Right lobe of liver (tissue), 6 donors: ENCODE results near the gene MAPKAPK2. TPM values are rescaled to one million over a fixed set of nuclear protein-coding genes. Genes with fewer than 3 reads are reported as not detected.
"Not testable (repeated sequence)": the region's sequence is repeated elsewhere in the genome, so short reads cannot be mapped to it uniquely, and the experiment has no call there.

Experiments
- ATAC-seq, 4 donors: fragments of 200-7000 bp; cut with Tn5 transposase; one replicate each; pipeline ENCODE4 v1.9.1; 2020; ENCODE audit warnings: mild to moderate bottlenecking in 4 of 4, moderate library complexity in 4 of 4
- DNase-seq, 3 donors: peaks; one replicate each; pipeline ENCODE4 v3.0.0-alpha.2; 2020
- H3K27ac ChIP-seq, 3 donors: fragments of 200-600 bp; one replicate each; pipeline ENCODE4 v1.8.0; 2022
- H3K27me3 ChIP-seq, 2 donors: fragments of 200-600 bp; one replicate each; pipeline ENCODE4 v1.8.0; 2022
- H3K36me3 ChIP-seq, 4 donors: fragments of 200-600 bp; sonication (generic) in 1 of 4; one replicate each; pipeline versions ENCODE4 v1.5.1 to v1.8.0; 2017 to 2022; ENCODE audit warnings: control low read depth in 1 of 4
- H3K4me1 ChIP-seq, 4 donors: fragments of 200-600 bp; sonication (generic) in 1 of 4; one replicate each; pipeline versions ENCODE4 v1.5.1 to v1.8.0; 2017 to 2022; ENCODE audit warnings: control low read depth in 1 of 4
- H3K4me3 ChIP-seq, 3 donors: fragments of 200-600 bp; one replicate each; pipeline ENCODE4 v1.8.0; 2022
- H3K9me3 ChIP-seq, 4 donors: fragments of 200-600 bp; sonication (generic) in 1 of 4; one replicate each; pipeline versions ENCODE4 v1.5.1 to v1.8.0; 2017 to 2022; ENCODE audit warnings: control low read depth in 1 of 4
- POLR2A ChIP-seq: fragments of 450-650 bp; IDR thresholded peaks from one replicate; pipeline ENCODE4 v1.6.1; 2017; ENCODE audit warnings: antibody characterized with exemption, mild to moderate bottlenecking
- WGBS: methylation state at CpG from one replicate; pipeline ENCODE4 v1.1.6; 2018; ENCODE audit warnings: low coverage, low lambda C conversion rate; ENCODE audit not compliant: insufficient coverage; ENCODE audit errors: missing lambda C conversion rate; 5-methylcytosine and 5-hydroxymethylcytosine counted together
- intact Hi-C, 2 donors: fragments of 100-400 bp; cut with DNase I; formaldehyde crosslinking; loops; one replicate each; pipeline versions ENCODE4 v1.11.2 to v1.14.1; 2022
- small RNA-seq, 2 experiments: library from RNA; depleted of rRNA; stranded (forward); fragments of <200 nt; gene quantifications; one replicate each; pipeline ENCODE3, GENCODE V24; 2016
- total RNA-seq, 6 experiments: library from RNA; depleted of rRNA in 2 of 6; stranded (reverse); fragments of >200 nt in 2 of 6; fragmentation: NEBNext Ultra II Directional in 3 of 6; extraction: Animal tissue kit (Norgen Biotek cat#: 25700) in 3 of 6; gene quantifications; one replicate each; pipeline versions ENCODE4 v1.1.0 to v1.2.4, GENCODE V29; 2016 to 2023
- TF ChIP-seq, protein P1 (sequence below), 4 donors: fragments of 200-600 bp in 3 of 4; fragments of 450-650 bp in 1 of 4; IDR thresholded peaks; one replicate each; pipeline versions ENCODE4 v1.5.1 to v1.8.0; 2016 to 2022; ENCODE audit warnings: antibody characterized with exemption in 4 of 4, mild to moderate bottlenecking in 2 of 4
- donor health status: DM: no; HTN: yes; CAD: no.
- donor health status: DM: no; HTN: no; CAD: no.
- donor health status: DM: no; HTN: no; CAD: no.
- donor health status: DM: no; HTN: yes; CAD: no.
- donor health status: DM: no; HTN: yes; CAD: no.

The MAPKAPK2 gene
- total RNA-seq, 6 experiments from 2014 or later = 25.6 to 46.6 (median 34.0) TPM

GRCh38 chr1:206778031-206778430, 93.3 kb downstream of the MAPKAPK2 start:
- intact Hi-C loops = no loop called here
- Histone ChIP-seq H3K4me3 (no peak overlapping the region), H3K4me1 (no peaks in the 10 kb centered on the region), H3K36me3 (no peaks in the 10 kb centered on the region), H3K27me3 (no peaks in the 10 kb centered on the region), H3K27ac (no peak overlapping the region), H3K9me3 (no peaks in the 10 kb centered on the region)
- TF ChIP-seq, protein P1, sequence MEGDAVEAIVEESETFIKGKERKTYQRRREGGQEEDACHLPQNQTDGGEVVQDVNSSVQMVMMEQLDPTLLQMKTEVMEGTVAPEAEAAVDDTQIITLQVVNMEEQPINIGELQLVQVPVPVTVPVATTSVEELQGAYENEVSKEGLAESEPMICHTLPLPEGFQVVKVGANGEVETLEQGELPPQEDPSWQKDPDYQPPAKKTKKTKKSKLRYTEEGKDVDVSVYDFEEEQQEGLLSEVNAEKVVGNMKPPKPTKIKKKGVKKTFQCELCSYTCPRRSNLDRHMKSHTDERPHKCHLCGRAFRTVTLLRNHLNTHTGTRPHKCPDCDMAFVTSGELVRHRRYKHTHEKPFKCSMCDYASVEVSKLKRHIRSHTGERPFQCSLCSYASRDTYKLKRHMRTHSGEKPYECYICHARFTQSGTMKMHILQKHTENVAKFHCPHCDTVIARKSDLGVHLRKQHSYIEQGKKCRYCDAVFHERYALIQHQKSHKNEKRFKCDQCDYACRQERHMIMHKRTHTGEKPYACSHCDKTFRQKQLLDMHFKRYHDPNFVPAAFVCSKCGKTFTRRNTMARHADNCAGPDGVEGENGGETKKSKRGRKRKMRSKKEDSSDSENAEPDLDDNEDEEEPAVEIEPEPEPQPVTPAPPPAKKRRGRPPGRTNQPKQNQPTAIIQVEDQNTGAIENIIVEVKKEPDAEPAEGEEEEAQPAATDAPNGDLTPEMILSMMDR (IDR thresholded peaks at IDR 0.05) = no peak
- TF ChIP-seq POLR2A = no peak
- ATAC-seq (peak in 2 of 4 donors; percentile 12 to 14), DNase-seq (no peak)
- WGBS = 100% methylated on average over 5 of the region's 7 CpGs

DNA sequence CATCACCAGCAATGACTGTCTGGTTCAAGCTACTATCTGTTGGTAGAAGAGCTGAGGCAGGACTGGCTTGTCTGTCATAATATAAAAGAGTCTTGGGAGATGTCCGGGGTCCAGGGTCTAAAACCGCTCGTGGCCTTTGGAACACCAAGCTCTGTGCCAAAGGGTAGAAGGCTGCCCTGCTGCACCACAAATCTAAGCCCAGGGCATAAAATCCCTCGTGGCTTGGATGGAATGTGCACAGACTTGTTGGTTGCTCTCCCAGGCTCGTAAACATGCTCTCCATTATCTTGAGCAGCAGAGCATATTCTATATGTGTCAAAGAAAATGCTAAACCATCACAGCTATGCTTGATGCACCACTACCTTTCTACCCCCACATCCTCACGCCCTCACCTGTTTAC, 94.2 kb downstream of the MAPKAPK2 start:
- not testable (repeated sequence) for DNase-seq

DNA sequence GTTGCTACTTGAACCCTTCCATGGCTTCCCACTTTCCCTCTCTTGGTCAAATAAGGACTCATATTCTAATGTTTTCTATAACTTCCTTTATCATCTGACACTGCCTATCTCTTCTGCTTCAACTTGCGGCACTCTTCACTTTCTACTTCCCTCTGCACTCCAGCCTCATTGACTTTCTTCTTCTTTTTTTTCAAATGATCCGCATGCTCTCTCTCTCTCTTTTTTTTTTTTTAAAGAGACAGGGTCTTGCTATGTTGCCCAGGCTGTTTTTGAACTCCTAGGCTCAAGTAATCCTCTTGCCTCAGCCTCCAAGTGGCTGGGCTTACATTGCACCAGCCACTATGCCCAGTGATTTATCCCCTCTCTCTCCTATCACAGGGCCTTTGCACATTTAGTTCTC, 94.9 kb downstream of the MAPKAPK2 start:
- 53% methylated on average over 2 of the region's 2 CpGs for WGBS
- intact Hi-C loops = no loop called here
- no peaks in the 10 kb centered on the region for H3K9me3 ChIP-seq
- no peak overlapping the region for H3K4me3 ChIP-seq
- H3K4me1 ChIP-seq = no peaks in the 10 kb centered on the region
- DNase-seq (no peak), ATAC-seq (peak in 3 of 4 donors; percentile 34 to 51 (median 37))
- no peak overlapping the region for H3K27ac ChIP-seq
- no peaks in the 10 kb centered on the region for H3K36me3 ChIP-seq
- no peaks in the 10 kb centered on the region for H3K27me3 ChIP-seq
- no peak for TF ChIP-seq POLR2A
- TF ChIP-seq, protein P1 (IDR thresholded peaks at IDR 0.05) = no peak

More for the DNA sequence above, 94.2 kb downstream of the MAPKAPK2 start:
- intact Hi-C loops, ATAC-seq, H3K4me3 ChIP-seq, H3K36me3 ChIP-seq, H3K9me3 ChIP-seq, H3K27ac ChIP-seq, H3K27me3 ChIP-seq, H3K4me1 ChIP-seq: not testable (repeated sequence)
- WGBS = 81% methylated on average over 3 of the region's 6 CpGs

DNA sequence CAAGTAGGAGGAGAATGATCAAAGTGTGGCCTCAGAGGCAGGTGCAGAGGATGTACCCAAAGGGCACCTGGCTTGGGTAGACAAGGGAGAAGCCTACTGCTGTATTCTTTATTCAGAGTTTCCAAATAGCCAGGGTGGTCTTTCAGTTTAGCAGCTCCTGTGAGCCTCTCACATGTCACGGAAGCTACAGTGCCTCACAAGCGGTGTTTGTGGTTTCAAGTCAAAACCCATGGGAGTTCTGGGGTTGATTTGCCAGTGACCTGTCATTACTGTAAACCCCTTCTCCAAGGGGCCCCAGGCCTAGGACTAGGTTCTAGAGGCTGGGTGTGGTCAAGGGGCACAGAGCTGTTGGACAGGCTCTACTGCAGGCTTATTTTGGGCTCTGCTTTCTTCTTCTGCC, 97.7 kb downstream of the MAPKAPK2 start:
- H3K27me3 ChIP-seq = no peaks in the 10 kb centered on the region
- no peaks in the 10 kb centered on the region for H3K9me3 ChIP-seq
- no peaks in the 10 kb centered on the region for H3K4me1 ChIP-seq
- TF ChIP-seq POLR2A = no peak
- TF ChIP-seq, protein P1 (IDR thresholded peaks at IDR 0.05) = no peak
- no peak overlapping the region for H3K4me3 ChIP-seq
- DNase-seq (no peak), ATAC-seq (no peak)
- no CpG with 5 or more reads among the region's 2 CpGs for WGBS
- intact Hi-C loops = no loop called here
- H3K27ac ChIP-seq = no peak overlapping the region
- no peaks in the 10 kb centered on the region for H3K36me3 ChIP-seq

DNA sequence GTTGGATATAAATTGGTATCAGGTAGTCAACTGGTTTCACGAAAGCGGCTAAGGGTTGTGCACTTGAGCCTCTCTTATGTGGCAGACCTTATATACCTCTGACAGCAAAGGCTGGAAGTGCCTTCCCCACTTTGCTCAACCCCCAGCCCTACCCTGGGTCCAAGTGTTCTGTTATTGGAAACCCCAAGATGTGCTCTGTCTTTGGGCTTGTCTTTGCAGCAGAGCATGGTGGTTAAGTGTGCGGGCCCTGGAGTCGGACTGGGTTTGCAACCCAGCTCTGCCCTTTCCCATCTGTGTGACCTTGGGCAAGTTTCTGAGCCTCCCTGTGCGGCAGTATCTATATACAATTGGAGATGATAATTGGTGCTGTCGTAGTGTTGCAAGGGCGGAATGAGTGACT, 98.8 kb downstream of the MAPKAPK2 start:
- Histone ChIP-seq H3K27me3 (no peaks in the 10 kb centered on the region), H3K9me3 (no peaks in the 10 kb centered on the region), H3K4me1 (no peaks in the 10 kb centered on the region), H3K27ac (no peak overlapping the region), H3K36me3 (no peaks in the 10 kb centered on the region), H3K4me3 (no peak overlapping the region)
- no peak for ATAC-seq
- TF ChIP-seq, protein P1 (IDR thresholded peaks at IDR 0.05) = no peak
- no peak for TF ChIP-seq POLR2A
- 82% methylated on average over 2 of the region's 7 CpGs for WGBS
- intact Hi-C loops = no loop called here
- no peak for DNase-seq

Small RNA genes lying within 50 kb of the gene (small RNA-seq; reads per million reads assigned to genes)
- 0 reads per million in 2 experiments for gene RF00019

Other genes with a start within 250 kb of the MAPKAPK2 start
- 1 to 10 TPM in 5 of 6 experiments, under 1 TPM in 1; 0.86 to 2.7 (median 1.9) TPM for gene IKBKE, start 214.4 kb upstream of the MAPKAPK2 start, total RNA-seq
- gene RASSF5, start 177.4 kb upstream of the MAPKAPK2 start, total RNA-seq = 10 to 100 TPM in 5 of 6 experiments, 1 to 10 TPM in 1; 8.1 to 18.8 (median 12.6) TPM
- gene EIF2D, start 72.4 kb upstream of the MAPKAPK2 start, total RNA-seq = 10 to 100 TPM; 18.4 to 29.3 (median 24.4) TPM
- gene DYRK3, start 49.4 kb upstream of the MAPKAPK2 start, total RNA-seq = 1 to 10 TPM; 2.8 to 5.6 (median 4.0) TPM
- not detected for gene IL19, start 85.9 kb downstream of the MAPKAPK2 start, total RNA-seq
- 1 to 10 TPM in 1 of 6 experiments, under 1 TPM in 3, not detected in 2; 0.26 to 2.2 (median 0.63) TPM for gene IL10, start 87.6 kb downstream of the MAPKAPK2 start, total RNA-seq
- not detected for gene IL20, start 180.7 kb downstream of the MAPKAPK2 start, total RNA-seq
- not detected for gene IL24, start 212.5 kb downstream of the MAPKAPK2 start, total RNA-seq
- gene FCMR, start 237.0 kb downstream of the MAPKAPK2 start, total RNA-seq = 1 to 10 TPM in 5 of 6 experiments, under 1 TPM in 1; 0.80 to 3.2 (median 1.4) TPM